ENCODE data around the gene NTM.

The NTM gene

GRCh38 chr11:131840545-131840944, 470.1 kb downstream of the NTM start:
- no peaks in the 10 kb centered on the region for H3K27me3 ChIP-seq (ENCODE audit: control insufficient read depth, insufficient read depth, low read length)
- no peak overlapping the region for H3K9ac ChIP-seq (ENCODE audit: low read depth, low read length)

GRCh38 chr11:131841028-131841427, 470.6 kb downstream of the NTM start:
- Histone ChIP-seq H3K9me3 (ENCODE audit: control insufficient read depth, insufficient read depth, low read length) (no peaks in the 10 kb centered on the region), H3K27me3 (ENCODE audit: control insufficient read depth, insufficient read depth, low read length) (no peaks in the 10 kb centered on the region), H3K9ac (ENCODE audit: low read depth, low read length) (no peak overlapping the region), H3K36me3 (ENCODE audit: control insufficient read depth, insufficient read depth, low read length) (no peaks in the 10 kb centered on the region), H3K4me3 (ENCODE audit: low read depth, low read length) (no peak overlapping the region), H3K4me1 (ENCODE audit: control insufficient read depth, insufficient read depth, low read length) (peaks cover 6% of the 10 kb centered on the region)

More at GRCh38 chr11:131840545-131840944, 470.1 kb downstream of the NTM start:
- H3K4me3 ChIP-seq (ENCODE audit: low read depth, low read length), result no peak overlapping the region
- H3K9me3 ChIP-seq (ENCODE audit: control insufficient read depth, insufficient read depth, low read length), result no peaks in the 10 kb centered on the region
- H3K36me3 ChIP-seq (ENCODE audit: control insufficient read depth, insufficient read depth, low read length), result no peaks in the 10 kb centered on the region
- H3K4me1 ChIP-seq (ENCODE audit: control insufficient read depth, insufficient read depth, low read length), result peaks cover 6% of the 10 kb centered on the region

- no peak overlapping the region for H3K4me3 ChIP-seq (ENCODE audit: low read depth, low read length)
- no peaks in the 10 kb centered on the region for H3K9me3 ChIP-seq (ENCODE audit: control insufficient read depth, insufficient read depth, low read length)
- peaks cover 6% of the 10 kb centered on the region for H3K4me1 ChIP-seq (ENCODE audit: control insufficient read depth, insufficient read depth, low read length)
- H3K36me3 ChIP-seq (ENCODE audit: control insufficient read depth, insufficient read depth, low read length), result no peaks in the 10 kb centered on the region
- no peaks in the 10 kb centered on the region for H3K27me3 ChIP-seq (ENCODE audit: control insufficient read depth, insufficient read depth, low read length)
- no peak overlapping the region for H3K9ac ChIP-seq (ENCODE audit: low read depth, low read length)
Measured at GRCh38 chr11:131841925-131842635, 471.7 kb downstream of the NTM start.

GRCh38 chr11:131845255-131845654, 474.8 kb downstream of the NTM start:
- H3K9me3 ChIP-seq (ENCODE audit: control insufficient read depth, insufficient read depth, low read length), result no peaks in the 10 kb centered on the region
- no peaks in the 10 kb centered on the region for H3K27me3 ChIP-seq (ENCODE audit: control insufficient read depth, insufficient read depth, low read length)
- H3K4me1 ChIP-seq (ENCODE audit: control insufficient read depth, insufficient read depth, low read length), result peaks cover 6% of the 10 kb centered on the region
- no peak overlapping the region for H3K4me3 ChIP-seq (ENCODE audit: low read depth, low read length)
- no peak overlapping the region for H3K9ac ChIP-seq (ENCODE audit: low read depth, low read length)
- no peaks in the 10 kb centered on the region for H3K36me3 ChIP-seq (ENCODE audit: control insufficient read depth, insufficient read depth, low read length)

- Histone ChIP-seq H3K9ac (ENCODE audit: low read depth, low read length) (no peak overlapping the region), H3K27me3 (ENCODE audit: control insufficient read depth, insufficient read depth, low read length) (peaks cover 3% of the 10 kb centered on the region), H3K4me3 (ENCODE audit: low read depth, low read length) (no peak overlapping the region), H3K9me3 (ENCODE audit: control insufficient read depth, insufficient read depth, low read length) (no peaks in the 10 kb centered on the region), H3K4me1 (ENCODE audit: control insufficient read depth, insufficient read depth, low read length) (peaks cover 3% of the 10 kb centered on the region), H3K36me3 (ENCODE audit: control insufficient read depth, insufficient read depth, low read length) (no peaks in the 10 kb centered on the region)
Measured at GRCh38 chr11:131849485-131849884, 479.1 kb downstream of the NTM start.

GRCh38 chr11:131850507-131850906, 480.1 kb downstream of the NTM start:
- Histone ChIP-seq H3K27me3 (ENCODE audit: control insufficient read depth, insufficient read depth, low read length) (peaks cover 3% of the 10 kb centered on the region), H3K9ac (ENCODE audit: low read depth, low read length) (no peak overlapping the region), H3K36me3 (ENCODE audit: control insufficient read depth, insufficient read depth, low read length) (no peaks in the 10 kb centered on the region), H3K9me3 (ENCODE audit: control insufficient read depth, insufficient read depth, low read length) (no peaks in the 10 kb centered on the region), H3K4me1 (ENCODE audit: control insufficient read depth, insufficient read depth, low read length) (no peaks in the 10 kb centered on the region), H3K4me3 (ENCODE audit: low read depth, low read length) (no peak overlapping the region)

- Histone ChIP-seq H3K4me3 (ENCODE audit: low read depth, low read length) (no peak overlapping the region), H3K9ac (ENCODE audit: low read depth, low read length) (no peak overlapping the region), H3K27me3 (ENCODE audit: control insufficient read depth, insufficient read depth, low read length) (peaks cover 3% of the 10 kb centered on the region), H3K36me3 (ENCODE audit: control insufficient read depth, insufficient read depth, low read length) (no peaks in the 10 kb centered on the region), H3K4me1 (ENCODE audit: control insufficient read depth, insufficient read depth, low read length) (no peaks in the 10 kb centered on the region), H3K9me3 (ENCODE audit: control insufficient read depth, insufficient read depth, low read length) (no peaks in the 10 kb centered on the region)
Measured at GRCh38 chr11:131851964-131852755, 481.7 kb downstream of the NTM start.

GRCh38 chr11:131852757-131853156, 482.3 kb downstream of the NTM start:
- Histone ChIP-seq H3K36me3 (ENCODE audit: control insufficient read depth, insufficient read depth, low read length) (no peaks in the 10 kb centered on the region), H3K9ac (ENCODE audit: low read depth, low read length) (no peak overlapping the region), H3K4me3 (ENCODE audit: low read depth, low read length) (no peak overlapping the region), H3K4me1 (ENCODE audit: control insufficient read depth, insufficient read depth, low read length) (no peaks in the 10 kb centered on the region), H3K9me3 (ENCODE audit: control insufficient read depth, insufficient read depth, low read length) (no peaks in the 10 kb centered on the region), H3K27me3 (ENCODE audit: control insufficient read depth, insufficient read depth, low read length) (peaks cover 3% of the 10 kb centered on the region)

GRCh38 chr11:131854391-131854790, 484.0 kb downstream of the NTM start:
- H3K27me3 ChIP-seq (ENCODE audit: control insufficient read depth, insufficient read depth, low read length), result peaks cover 3% of the 10 kb centered on the region
- H3K36me3 ChIP-seq (ENCODE audit: control insufficient read depth, insufficient read depth, low read length), result no peaks in the 10 kb centered on the region
- peaks cover 3% of the 10 kb centered on the region for H3K4me1 ChIP-seq (ENCODE audit: control insufficient read depth, insufficient read depth, low read length)
- H3K4me3 ChIP-seq (ENCODE audit: low read depth, low read length), result no peak overlapping the region
- H3K9ac ChIP-seq (ENCODE audit: low read depth, low read length), result no peak overlapping the region
- H3K9me3 ChIP-seq (ENCODE audit: control insufficient read depth, insufficient read depth, low read length), result no peaks in the 10 kb centered on the region

- Histone ChIP-seq H3K36me3 (ENCODE audit: control insufficient read depth, insufficient read depth, low read length) (no peaks in the 10 kb centered on the region), H3K27me3 (ENCODE audit: control insufficient read depth, insufficient read depth, low read length) (peaks cover 3% of the 10 kb centered on the region), H3K9me3 (ENCODE audit: control insufficient read depth, insufficient read depth, low read length) (no peaks in the 10 kb centered on the region), H3K4me3 (ENCODE audit: low read depth, low read length) (no peak overlapping the region), H3K9ac (ENCODE audit: low read depth, low read length) (no peak overlapping the region), H3K4me1 (ENCODE audit: control insufficient read depth, insufficient read depth, low read length) (peaks cover 8% of the 10 kb centered on the region)
Measured at GRCh38 chr11:131855320-131855719, 484.9 kb downstream of the NTM start.

- no peak overlapping the region for H3K4me3 ChIP-seq (ENCODE audit: low read depth, low read length)
- peaks cover 3% of the 10 kb centered on the region for H3K27me3 ChIP-seq (ENCODE audit: control insufficient read depth, insufficient read depth, low read length)
- no peak overlapping the region for H3K9ac ChIP-seq (ENCODE audit: low read depth, low read length)
- H3K4me1 ChIP-seq (ENCODE audit: control insufficient read depth, insufficient read depth, low read length), result peaks cover 8% of the 10 kb centered on the region
- no peaks in the 10 kb centered on the region for H3K36me3 ChIP-seq (ENCODE audit: control insufficient read depth, insufficient read depth, low read length)
- no peaks in the 10 kb centered on the region for H3K9me3 ChIP-seq (ENCODE audit: control insufficient read depth, insufficient read depth, low read length)
Measured at GRCh38 chr11:131857246-131857645, 486.8 kb downstream of the NTM start.

GRCh38 chr11:131858505-131858904, 488.1 kb downstream of the NTM start:
- H3K36me3 ChIP-seq (ENCODE audit: control insufficient read depth, insufficient read depth, low read length), result no peaks in the 10 kb centered on the region
- H3K9me3 ChIP-seq (ENCODE audit: control insufficient read depth, insufficient read depth, low read length), result no peaks in the 10 kb centered on the region
- H3K4me3 ChIP-seq (ENCODE audit: low read depth, low read length), result no peak overlapping the region
- peaks cover 8% of the 10 kb centered on the region for H3K4me1 ChIP-seq (ENCODE audit: control insufficient read depth, insufficient read depth, low read length)
- no peak overlapping the region for H3K9ac ChIP-seq (ENCODE audit: low read depth, low read length)
- no peaks in the 10 kb centered on the region for H3K27me3 ChIP-seq (ENCODE audit: control insufficient read depth, insufficient read depth, low read length)
